GM19324 (cell line): ENCODE data around the gene PLCB1.
"Not testable (repeated sequence)": the region's sequence is repeated elsewhere in the genome, so short reads cannot be mapped to it uniquely, and the experiment has no call there.

ENCODE experiments used
- ATAC-seq: cut with Tn5 transposase; IDR thresholded peaks from one replicate; pipeline ENCODE4 v1.9.1; 2021; ENCODE audit warnings: mild to moderate bottlenecking, moderate library complexity; ENCODE audit not compliant: unreplicated experiment, low FRiP score

The PLCB1 gene

DNA sequence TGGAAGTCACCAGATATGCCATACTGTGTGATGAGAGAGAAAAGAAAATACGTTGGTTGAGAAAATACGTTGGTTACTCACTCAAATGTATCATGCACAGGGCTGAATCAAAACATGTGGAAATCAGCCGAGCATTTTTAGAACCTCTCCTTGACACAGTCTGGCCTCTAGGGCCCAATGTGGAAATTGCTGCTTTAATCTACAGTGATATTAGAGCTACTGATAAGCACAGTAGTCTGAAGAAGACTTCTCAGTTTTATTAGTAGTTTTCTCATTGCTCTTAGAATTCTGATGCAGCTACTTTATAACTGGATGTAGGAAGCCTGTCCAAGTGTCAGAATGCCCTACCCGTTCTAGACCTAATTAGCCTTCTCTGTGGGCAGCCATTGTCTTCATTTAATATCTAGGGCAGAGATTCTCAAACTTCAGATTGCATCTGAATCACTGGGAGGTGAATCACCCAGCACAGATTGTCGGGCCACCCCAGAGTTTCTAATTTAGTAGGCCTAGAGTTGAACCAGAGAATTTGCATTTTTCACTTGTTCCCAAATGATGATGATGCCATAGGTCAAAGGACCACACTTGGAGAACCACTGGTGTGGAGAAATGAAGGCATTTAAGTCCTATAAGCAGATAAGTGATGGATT, 229.1 kb downstream of the PLCB1 start:
- ATAC-seq = no peak

DNA sequence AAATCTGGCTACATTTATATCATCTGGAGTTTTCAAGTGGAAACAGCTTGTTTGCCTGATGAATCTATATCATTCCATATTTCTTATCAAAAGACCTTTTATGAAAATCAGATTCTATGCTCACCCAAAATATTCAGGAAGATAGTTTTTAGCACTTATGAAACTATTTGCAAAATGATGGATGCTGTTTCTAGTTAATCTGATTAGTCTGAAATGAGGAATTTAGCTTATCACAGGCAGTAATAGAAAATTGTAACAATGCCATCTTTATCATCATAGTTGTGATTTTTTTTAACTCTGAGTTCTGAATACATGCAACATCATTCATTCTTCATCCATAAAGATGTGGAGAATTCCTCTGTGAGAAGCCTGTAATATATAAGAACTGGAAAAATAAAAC, 229.7 kb downstream of the PLCB1 start:
- no peak for ATAC-seq

DNA sequence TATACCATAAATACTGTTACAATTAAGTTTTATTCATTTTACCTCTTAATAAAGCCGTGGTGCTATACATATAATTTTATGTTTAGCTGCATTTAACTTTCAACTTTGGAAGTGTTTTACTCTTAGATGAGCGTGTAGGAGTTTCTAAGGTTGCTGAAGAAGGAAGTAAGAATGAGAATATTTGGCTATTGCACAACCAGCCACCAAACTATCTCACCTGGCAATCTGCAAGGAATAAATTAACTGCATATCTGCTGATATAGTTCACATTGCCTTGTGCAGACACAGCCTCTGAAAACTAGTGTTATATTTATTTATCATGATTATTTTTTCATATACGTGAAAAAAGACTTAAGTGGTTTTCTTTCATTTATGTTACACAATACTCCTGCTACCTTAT, 230.4 kb downstream of the PLCB1 start:
- no peak for ATAC-seq

DNA sequence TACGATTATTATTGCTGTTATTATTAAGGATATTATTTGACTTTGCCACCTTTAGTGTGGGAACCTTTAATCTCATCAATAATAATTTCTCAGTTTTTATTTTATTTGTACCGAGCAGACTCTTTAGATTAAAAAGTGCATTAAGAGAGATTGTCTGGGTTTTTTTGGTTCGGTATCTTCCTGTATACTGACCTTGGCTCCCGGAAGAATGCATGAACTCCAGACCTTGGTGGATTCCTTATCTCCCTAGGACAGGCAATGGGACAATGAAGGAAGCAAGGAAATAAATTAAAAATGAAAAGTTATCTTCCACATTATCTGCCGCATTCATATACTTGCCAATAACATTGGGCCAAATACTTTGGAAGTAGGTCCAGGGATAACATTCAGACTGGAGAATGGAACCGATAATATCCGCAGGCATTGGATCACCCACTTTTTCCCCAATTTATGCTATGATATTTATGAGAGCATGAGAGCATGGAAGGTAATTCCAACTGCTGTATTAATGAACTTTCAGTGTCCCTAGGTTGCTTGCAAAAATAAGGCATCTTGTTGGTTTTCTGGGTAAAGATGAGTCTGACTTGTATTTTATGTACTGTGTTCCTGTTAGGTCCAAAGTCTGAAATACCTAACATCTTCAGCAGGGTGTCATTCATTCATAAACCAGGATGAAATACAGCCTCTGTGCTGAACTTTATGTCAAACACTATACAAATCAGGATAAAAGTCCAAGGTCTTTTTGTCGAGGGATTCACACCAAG, 232.1 kb downstream of the PLCB1 start:
- no peak for ATAC-seq

GRCh38 chr20:8364734-8365078, 232.6 kb downstream of the PLCB1 start:
- ATAC-seq = no peak

- no peak for ATAC-seq
These were observed 233.6 kb downstream of the PLCB1 start for GRCh38 chr20:8365634-8366033.

- no peak for ATAC-seq
These were observed 234.3 kb downstream of the PLCB1 start for GRCh38 chr20:8366303-8366923.

DNA sequence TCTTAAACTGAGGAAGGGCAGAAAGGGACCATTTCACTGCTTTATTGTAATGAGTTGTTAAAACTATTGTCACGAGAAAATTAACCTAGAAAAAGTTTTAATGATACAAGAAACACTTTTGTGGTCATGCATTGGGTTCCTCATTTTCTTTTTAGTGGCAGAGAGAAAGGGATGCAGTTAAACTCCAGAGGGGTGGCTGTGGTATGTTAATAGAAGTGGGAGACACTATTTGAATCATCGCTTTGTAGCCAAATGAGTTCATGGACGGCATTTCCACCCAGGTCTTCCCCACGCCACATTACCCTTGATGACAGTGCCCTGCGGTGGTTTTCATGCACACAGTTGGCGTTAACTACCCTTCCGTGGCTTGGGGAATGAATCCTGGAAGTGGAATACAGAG, 235.6 kb downstream of the PLCB1 start:
- no peak for ATAC-seq

GRCh38 chr20:8368670-8369069, 236.6 kb downstream of the PLCB1 start:
- ATAC-seq = no peak

DNA sequence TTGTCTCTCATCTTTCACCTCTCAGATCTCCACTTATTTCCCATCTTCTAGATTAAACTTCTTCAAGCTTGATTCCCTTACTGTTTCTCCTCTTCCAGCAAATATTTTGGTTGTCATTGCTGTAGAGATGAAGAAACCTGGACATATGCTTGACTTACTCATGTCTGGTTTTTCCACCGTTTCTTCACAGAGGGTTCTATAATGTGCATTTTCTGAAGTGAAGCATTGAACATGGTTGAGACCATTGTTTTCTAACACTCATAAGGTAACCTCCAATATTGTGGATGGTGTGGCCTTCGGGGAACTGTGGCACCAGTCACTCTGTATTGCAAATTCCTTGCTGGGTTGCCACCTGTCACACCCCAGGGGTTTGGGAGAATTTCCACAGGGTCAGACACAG, 237.2 kb downstream of the PLCB1 start:
- no peak for ATAC-seq

DNA sequence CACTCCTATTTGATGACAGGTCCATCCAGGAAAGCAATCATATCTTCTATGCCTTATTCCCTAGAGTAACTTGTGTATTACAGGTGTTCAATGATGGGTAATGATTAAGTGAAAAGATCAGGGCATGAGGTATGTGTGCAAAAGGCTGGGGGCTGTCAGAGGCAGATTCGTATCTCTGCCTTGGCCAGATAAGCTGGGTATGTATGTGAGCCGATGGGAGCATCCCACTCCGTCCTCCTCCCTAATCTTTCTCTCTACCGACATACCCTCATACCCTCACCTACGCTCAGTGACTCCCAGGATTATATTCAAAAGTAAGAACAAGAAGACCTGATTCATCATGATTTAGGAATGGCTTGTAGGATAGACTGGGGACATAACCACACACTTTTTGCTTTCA, 238.7 kb downstream of the PLCB1 start:
- ATAC-seq = no peak

DNA sequence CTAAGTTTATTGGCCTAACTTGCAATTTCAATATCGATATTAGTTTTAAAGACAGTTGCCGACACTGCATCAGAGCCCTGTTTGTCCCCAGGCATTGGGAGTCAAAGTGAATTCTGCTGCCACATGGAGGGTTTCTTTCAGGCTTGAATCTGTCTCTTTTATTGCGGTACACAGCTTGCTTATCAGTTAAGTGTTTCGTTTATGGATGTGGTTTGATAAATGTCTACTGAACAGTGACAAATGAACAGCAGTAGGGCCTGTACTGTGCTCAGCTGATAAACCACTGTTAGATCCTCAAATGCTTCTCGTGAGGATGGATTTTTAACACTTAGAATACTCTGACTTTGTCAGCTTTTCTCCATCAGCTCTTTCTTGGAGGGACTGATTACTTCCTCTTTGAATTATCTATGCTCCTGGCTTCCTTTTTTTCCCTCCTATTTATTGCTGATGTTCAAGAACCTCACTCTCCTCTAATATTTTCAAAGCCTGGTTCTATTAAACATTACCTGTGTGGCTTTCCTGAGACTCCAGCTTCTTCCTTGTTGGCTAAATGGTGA, 240.8 kb downstream of the PLCB1 start:
- no peak for ATAC-seq

GRCh38 chr20:8373579-8373978, 241.5 kb downstream of the PLCB1 start:
- no peak for ATAC-seq

DNA sequence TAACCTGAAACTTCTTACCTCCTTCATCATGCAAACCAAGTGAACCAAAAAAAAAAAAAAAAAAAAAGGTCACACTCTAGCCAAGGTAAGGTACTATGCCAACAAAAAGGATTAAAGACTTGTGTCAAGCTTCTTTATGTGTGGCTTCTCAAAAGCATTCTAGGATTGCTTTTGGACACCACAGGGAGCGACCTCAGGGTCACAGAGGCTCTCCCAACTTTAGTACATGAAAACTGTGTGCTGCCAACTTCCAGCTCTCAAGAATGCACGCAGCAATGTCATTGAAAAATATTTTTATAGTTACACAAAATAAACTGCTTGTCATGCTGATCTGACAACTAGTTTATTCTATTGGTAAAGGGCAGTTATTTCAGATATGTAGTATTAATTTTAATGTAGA, 243.8 kb downstream of the PLCB1 start:
- no peak for ATAC-seq

DNA sequence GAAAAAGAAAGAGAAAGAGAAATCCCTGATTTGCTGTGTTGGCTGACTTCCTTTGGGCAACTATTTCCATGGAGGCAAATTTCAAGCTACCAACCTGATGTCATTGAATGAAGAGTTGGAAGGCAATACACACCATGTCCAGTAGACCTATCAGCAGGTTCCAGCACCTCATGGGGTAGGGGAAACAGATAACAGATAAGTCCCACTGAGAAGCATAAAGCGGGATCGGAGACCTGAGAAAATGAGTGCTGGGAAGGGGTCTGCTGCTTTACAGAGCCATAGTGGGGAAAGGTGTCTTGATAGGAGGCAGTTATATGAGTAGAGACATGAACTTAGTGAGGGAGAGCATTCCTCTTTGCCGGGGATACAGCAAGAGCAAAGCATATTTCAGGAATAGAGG, 244.9 kb downstream of the PLCB1 start:
- no peak for ATAC-seq

DNA sequence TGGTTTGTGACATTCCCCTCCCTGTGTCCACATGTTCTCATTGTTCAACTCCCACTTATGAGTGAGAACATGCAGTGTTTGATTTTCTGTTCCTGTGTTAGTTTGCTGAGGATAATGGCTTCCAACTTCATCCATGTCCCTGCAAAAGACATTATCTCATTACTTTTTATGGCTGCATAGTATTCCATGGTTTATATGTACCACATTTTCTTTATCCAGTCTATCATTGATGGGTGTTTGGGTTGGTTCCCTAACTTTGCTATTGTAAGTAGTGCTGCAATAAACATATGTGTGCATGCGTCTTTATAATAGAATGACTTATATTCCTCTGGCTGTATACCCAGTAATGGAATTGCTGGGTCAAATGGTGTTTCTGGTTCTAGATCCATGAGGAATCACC, 247.1 kb downstream of the PLCB1 start:
- not testable (repeated sequence) for ATAC-seq

GRCh38 chr20:8385247-8385646, 253.2 kb downstream of the PLCB1 start:
- ATAC-seq = no peak

GRCh38 chr20:8386991-8387390, 254.9 kb downstream of the PLCB1 start:
- no peak for ATAC-seq

- no peak for ATAC-seq
These were observed 256.1 kb downstream of the PLCB1 start for GRCh38 chr20:8388141-8388540.

DNA sequence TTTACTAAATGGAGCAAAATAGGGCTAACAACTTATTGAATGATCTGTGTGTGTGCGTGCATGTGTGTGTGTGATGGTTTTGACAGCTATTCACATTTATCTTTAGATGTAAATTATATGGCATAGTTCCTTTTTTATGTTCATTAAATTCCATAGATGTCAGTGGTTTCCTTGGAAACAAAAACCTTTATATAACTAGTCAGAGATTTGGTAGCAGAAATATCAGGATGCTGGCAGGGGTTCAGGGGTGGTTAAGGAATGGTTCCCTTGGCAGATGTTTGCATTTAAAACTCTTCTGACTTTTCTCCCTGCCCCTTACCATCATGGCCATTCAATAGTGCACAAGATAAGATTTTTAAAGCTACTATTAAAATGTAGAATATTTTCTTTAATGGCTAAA, 256.6 kb downstream of the PLCB1 start:
- no peak for ATAC-seq

DNA sequence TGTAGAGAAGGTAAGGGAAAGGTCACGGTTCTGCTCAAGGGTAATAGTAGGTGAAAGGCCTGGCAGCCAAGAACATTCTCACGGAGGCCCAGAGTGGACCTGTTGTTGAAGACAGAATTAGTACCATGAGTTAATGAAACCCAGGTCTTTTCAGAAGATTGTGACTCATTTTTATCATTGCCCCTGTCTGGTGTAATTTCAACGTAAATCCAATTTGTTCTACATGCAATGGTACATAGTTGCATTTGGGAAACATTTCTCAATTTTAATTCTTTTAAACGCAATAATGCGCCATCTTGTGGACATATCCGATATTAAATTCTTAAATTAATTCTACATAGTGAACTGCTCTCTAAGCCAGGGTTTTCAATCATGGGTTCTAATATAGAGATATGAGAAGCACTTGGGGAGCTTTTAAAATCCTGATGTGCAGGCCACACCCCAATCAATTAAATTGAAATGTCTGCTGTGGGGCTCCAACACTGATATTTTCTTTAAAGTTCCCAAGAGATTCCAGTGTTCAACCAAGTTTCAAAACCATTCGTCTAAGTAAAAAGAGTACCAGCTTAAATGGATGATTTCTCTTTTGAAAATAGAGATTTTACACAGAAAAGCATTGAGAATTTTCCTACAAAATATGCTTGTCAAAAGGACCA, 257.4 kb downstream of the PLCB1 start:
- ATAC-seq = no peak
